ENCODE results near the gene ACSF2.

The ACSF2 gene

DNA sequence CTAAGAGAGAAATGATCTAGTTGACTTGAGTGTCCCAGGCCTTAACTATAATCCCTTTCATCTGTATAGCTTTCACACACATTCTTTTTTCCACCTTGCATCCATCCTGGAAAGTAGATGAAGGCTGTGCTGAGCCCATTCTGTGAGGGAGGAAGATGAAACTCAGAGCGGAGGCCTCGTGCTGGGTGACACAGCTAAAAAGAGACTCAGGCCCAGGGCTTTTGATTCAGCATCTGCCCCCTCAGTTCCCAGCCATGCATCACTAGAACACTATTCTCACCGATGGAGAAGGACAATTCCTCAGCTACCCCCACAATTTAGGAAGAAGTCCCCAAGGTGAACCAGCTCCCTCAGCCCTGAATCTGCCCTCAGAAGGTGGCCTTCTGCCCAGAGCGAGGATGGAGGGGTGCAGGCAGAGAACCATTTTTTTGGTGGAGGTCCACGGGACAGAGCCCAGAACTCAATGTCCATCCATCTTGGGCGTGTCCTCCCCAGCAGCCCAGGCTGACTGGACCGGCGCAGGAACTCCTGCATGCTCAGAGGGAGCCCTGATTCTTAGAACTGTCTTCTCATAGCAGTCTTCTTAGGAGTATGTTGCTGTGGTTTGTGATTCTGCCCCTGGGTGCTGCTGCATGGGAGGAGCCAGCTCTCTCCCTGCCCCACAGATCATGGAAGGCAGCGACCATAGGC lies 76.4 kb downstream of the ACSF2 start:
- Mint-ChIP-seq H3K27me3 (no peaks in the 10 kb centered on the region), H3K4me3 (no peak overlapping the region), H3K9me3 (no peaks in the 10 kb centered on the region), H3K36me3 (ENCODE audit: insufficient read depth) (peaks cover under 1% of the 10 kb centered on the region), H3K4me1 (ENCODE audit: low read depth in 2 of 2) (peaks cover 0 to 6% of the 10 kb centered on the region in 2 donors), H3K27ac (no peak overlapping the region)
- ATAC-seq (replicated peaks) (no peak), DNase-seq (no peak)

DNA sequence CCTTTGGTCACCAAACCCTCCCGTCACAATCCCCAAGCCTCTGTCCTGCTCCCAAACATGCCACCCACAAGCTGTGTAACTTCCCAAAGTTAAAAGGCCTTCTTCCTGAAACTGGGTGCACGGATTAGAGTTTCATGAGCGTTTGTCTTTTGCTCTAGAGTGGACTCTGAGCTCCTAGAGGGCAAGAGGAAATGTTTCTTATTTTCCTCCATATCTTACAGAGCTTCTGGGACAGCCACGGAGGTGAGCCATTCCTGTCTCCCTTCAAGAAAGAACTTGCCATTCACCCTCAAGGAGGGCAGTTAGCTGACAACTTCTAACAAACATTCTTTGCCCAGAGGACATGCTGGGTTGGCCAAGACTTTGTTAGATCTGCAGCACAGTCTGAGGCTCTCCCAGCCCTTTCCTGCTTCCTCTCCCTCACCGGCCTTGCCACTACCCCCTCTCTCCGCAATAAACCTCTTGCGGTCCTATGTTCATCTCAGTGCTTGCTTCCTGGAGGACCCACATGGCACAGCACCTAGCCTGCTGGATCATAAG lies 79.6 kb downstream of the ACSF2 start:
- peaks cover 11 to 19% of the 10 kb centered on the region in 2 donors for H3K4me1 Mint-ChIP-seq (ENCODE audit: low read depth in 2 of 2)
- DNase-seq (no peak), ATAC-seq (replicated peaks) (no peak)
- no peak overlapping the region for H3K4me3 Mint-ChIP-seq
- no peaks in the 10 kb centered on the region for H3K9me3 Mint-ChIP-seq
- no peaks in the 10 kb centered on the region for H3K27me3 Mint-ChIP-seq
- peak overlapping the region; percentile 1 to 77 for H3K27ac Mint-ChIP-seq
- H3K36me3 Mint-ChIP-seq (ENCODE audit: insufficient read depth) = peaks cover 3% of the 10 kb centered on the region

DNA sequence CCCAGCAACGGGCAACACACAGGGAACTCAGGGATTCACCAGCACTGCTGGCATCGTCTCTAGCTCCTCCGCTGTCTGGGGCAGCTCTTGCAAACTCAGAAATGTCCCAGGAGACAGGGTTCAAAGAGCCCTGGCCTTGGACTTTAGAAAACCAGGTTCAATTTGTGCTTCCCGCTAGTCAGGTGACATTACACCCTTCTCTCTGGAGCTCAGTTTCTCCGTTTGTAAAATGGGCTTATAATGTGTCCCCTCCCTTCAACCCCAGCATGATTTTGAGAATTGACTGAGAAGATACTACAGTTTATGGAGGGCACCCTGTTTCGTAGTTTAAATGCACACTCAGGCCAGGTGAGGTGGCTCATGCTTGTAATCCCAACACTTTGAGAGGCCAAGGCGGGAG lies 80.3 kb downstream of the ACSF2 start:
- Mint-ChIP-seq H3K36me3 (ENCODE audit: insufficient read depth) (peaks cover 3% of the 10 kb centered on the region), H3K4me3 (peak overlapping the region in 1 of 2 donors; percentile 21), H3K9me3 (no peaks in the 10 kb centered on the region), H3K4me1 (ENCODE audit: low read depth in 2 of 2) (peaks cover 14 to 21% of the 10 kb centered on the region in 2 donors), H3K27me3 (no peaks in the 10 kb centered on the region), H3K27ac (peak overlapping the region; percentile 1 to 77)
- DNase-seq (no peak), ATAC-seq (replicated peaks) (no peak)

- Mint-ChIP-seq H3K4me3 (peak within 1 kb of the TSS; percentile 92 to 96), H3K27me3 (peaks cover 0 to 6% of the 10 kb centered on the region in 2 donors), H3K9me3 (no peaks in the 10 kb centered on the region), H3K36me3 (ENCODE audit: insufficient read depth) (peaks cover 3% of the 10 kb centered on the region), H3K27ac (peak within 1 kb of the TSS; percentile 83 to 97), H3K4me1 (ENCODE audit: low read depth in 2 of 2) (peaks cover 20 to 27% of the 10 kb centered on the region in 2 donors)
- DNase-seq = peak; percentile 75 to 81 (median 79)
- peak; percentile 83 for ATAC-seq (replicated peaks)
Measured at GRCh38 chr17:50507871-50508572, 82.0 kb downstream of the ACSF2 start, which contains the start of gene MYCBPAP. Gene MYCBPAP, plus strand, starts transcription at chr17:50508439. Its CDS starts 236 bp downstream, at chr17:50508675.

DNA sequence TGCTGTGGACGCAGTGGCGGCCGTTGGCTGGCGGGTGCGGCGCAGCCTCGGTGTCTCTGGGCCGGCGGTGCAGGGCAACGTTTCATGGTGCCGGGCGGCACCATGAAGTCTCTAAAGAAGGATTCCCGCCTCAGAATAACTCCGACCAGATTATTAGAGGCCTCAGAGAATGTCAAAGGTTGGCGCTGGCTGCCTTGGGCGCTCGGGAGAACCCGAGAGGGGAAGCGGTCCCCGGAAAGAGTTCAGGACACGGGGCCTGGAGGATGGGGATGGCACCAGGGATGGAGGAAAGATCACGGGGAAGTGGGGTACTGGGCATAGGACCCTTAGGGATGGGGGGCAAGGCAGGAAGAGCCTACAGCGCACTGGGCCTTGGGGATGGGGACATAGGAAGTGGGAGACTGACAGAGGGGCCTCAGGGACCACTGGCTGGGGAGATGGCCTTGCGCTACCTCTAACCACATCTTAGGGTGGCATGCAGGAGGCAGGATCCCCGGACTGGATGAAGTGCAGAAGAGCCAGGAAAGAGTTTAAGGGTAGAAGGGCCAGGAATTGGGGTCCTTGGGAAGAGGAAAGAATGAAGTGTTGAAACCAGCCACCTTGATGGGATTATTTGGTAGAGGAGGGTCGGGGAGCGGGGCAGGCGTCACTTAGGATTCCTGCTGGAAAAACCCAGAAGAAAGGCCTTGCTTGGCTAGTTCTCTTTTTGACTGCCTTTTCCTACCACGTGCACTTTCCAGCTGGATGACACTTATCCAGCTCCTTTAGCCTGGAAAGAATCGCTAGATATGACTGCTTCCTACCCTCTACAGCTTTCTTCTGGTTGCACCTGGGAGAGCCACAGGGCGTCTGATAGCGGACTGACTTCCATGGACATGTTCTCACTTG lies 82.8 kb downstream of the ACSF2 start:
- Mint-ChIP-seq H3K4me1 (ENCODE audit: low read depth in 2 of 2) (peaks cover 20 to 23% of the 10 kb centered on the region in 2 donors), H3K27ac (peak overlapping the region; percentile 75 to 97), H3K9me3 (no peaks in the 10 kb centered on the region), H3K36me3 (ENCODE audit: insufficient read depth) (peaks cover 3% of the 10 kb centered on the region), H3K27me3 (peaks cover 0 to 6% of the 10 kb centered on the region in 2 donors), H3K4me3 (peak overlapping the region; percentile 92 to 96)
- DNase-seq = no peak
- ATAC-seq (replicated peaks) = no peak

DNA sequence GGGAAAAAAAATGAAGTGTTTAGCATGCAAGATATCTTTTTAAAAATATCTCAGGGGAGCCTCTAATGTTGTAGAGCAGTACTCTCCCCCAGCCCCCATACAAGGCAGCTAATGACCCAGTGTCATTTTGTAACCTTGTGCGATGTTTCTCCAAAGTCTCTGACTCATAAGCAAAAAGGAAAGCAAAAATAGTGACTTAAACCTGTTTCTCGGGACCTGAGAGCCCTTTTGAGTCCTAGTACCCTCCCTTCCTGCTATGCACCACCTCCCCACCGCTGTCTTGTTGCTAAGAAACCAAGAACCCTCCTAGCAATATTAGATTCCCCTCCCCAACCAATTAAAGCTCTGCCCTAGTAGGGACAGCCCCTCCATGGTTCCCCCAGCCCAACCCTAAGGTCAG lies 85.0 kb downstream of the ACSF2 start:
- Mint-ChIP-seq H3K9me3 (no peaks in the 10 kb centered on the region), H3K27me3 (peaks cover 0 to 6% of the 10 kb centered on the region in 2 donors), H3K27ac (peak overlapping the region; percentile 62 to 73), H3K4me3 (peak overlapping the region; percentile 19 to 40), H3K36me3 (ENCODE audit: insufficient read depth) (peaks cover 3% of the 10 kb centered on the region), H3K4me1 (ENCODE audit: low read depth in 2 of 2) (peaks cover 20% of the 10 kb centered on the region in 2 donors)
- DNase-seq (peak in 2 of 3 experiments; percentile 19 to 37), ATAC-seq (replicated peaks) (peak; percentile 37)

DNA sequence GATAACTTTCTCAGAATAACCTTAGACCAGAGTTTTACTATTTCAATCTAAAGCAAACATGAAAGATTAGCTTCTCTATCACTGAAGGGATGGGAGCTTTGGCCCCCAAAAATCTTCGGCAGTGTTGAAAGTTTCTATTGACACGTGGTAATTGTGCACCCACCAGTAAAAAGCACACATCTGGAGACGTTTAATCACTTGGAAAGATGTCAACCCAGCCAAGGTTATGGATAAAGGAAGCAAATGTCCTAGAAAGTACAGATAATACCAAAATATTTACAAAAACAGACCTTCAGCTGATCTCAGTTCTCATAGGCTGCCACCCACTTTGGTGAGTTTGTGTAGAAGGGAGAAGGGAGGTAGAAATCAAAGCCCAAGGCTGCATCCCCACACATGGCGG lies 87.5 kb downstream of the ACSF2 start:
- Mint-ChIP-seq H3K9me3 (no peaks in the 10 kb centered on the region), H3K4me1 (ENCODE audit: low read depth in 2 of 2) (peaks cover 16 to 17% of the 10 kb centered on the region in 2 donors), H3K27me3 (peaks cover 0 to 6% of the 10 kb centered on the region in 2 donors), H3K4me3 (no peak overlapping the region), H3K36me3 (ENCODE audit: insufficient read depth) (no peaks in the 10 kb centered on the region), H3K27ac (no peak overlapping the region)
- DNase-seq (no peak), ATAC-seq (replicated peaks) (no peak)

GRCh38 chr17:50514388-50514787 lies 88.4 kb downstream of the ACSF2 start:
- Mint-ChIP-seq H3K27me3 (peaks cover 0 to 6% of the 10 kb centered on the region in 2 donors), H3K4me1 (ENCODE audit: low read depth in 2 of 2) (peaks cover 10 to 12% of the 10 kb centered on the region in 2 donors), H3K9me3 (no peaks in the 10 kb centered on the region), H3K27ac (no peak overlapping the region), H3K36me3 (ENCODE audit: insufficient read depth) (no peaks in the 10 kb centered on the region), H3K4me3 (no peak overlapping the region)
- DNase-seq (no peak), ATAC-seq (replicated peaks) (no peak)

DNA sequence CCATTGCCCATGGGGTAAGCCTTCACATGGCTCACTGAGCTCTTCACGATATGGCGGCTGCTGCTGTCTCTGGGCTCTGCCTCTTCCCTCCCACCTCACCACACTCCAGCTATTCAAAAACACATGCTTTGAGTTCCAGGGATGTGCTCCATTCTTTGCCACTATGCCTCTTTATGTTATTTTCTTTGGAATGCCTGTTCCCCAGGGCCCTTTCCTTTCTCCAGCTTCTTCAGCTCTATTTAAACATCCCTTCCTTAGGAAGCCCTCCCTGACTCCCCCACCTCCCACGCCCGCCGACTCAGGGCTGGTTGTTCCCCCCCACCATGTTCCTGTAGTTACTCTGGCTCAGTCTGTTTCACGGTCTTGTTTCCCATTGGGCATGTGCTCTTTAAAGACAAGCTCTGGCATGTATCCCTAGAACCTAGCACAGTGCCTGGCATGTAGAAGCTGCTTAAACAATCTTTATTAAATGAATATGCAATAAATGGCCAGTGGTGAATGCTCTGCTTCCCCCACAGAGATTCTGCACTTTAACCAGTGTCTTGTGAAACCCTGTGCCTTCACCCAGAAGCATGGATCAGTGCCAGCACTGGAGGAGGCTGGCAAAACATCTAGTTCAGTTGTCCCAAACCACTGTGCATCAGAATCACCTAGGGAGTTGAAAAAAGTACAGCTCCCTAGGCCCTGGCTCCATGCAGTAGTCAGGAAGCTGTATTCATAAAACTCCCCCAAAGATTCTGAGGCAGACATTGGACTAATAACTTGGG lies 89.1 kb downstream of the ACSF2 start:
- H3K27me3 Mint-ChIP-seq = peaks cover 0 to 6% of the 10 kb centered on the region in 2 donors
- no peaks in the 10 kb centered on the region for H3K36me3 Mint-ChIP-seq (ENCODE audit: insufficient read depth)
- no peak overlapping the region for H3K4me3 Mint-ChIP-seq
- DNase-seq (no peak), ATAC-seq (replicated peaks) (no peak)
- H3K4me1 Mint-ChIP-seq (ENCODE audit: low read depth in 2 of 2) = peaks cover 8 to 10% of the 10 kb centered on the region in 2 donors
- no peak overlapping the region for H3K27ac Mint-ChIP-seq
- H3K9me3 Mint-ChIP-seq = no peaks in the 10 kb centered on the region

- no peak overlapping the region for H3K4me3 Mint-ChIP-seq
- ATAC-seq (replicated peaks) (no peak), DNase-seq (no peak)
- H3K4me1 Mint-ChIP-seq (ENCODE audit: low read depth in 2 of 2) = no peaks in the 10 kb centered on the region
- no peaks in the 10 kb centered on the region for H3K36me3 Mint-ChIP-seq (ENCODE audit: insufficient read depth)
- H3K27me3 Mint-ChIP-seq = peaks cover 0 to 3% of the 10 kb centered on the region in 2 donors
- no peaks in the 10 kb centered on the region for H3K9me3 Mint-ChIP-seq
- no peak overlapping the region for H3K27ac Mint-ChIP-seq
Measured at GRCh38 chr17:50517011-50517410, 91.0 kb downstream of the ACSF2 start.

DNA sequence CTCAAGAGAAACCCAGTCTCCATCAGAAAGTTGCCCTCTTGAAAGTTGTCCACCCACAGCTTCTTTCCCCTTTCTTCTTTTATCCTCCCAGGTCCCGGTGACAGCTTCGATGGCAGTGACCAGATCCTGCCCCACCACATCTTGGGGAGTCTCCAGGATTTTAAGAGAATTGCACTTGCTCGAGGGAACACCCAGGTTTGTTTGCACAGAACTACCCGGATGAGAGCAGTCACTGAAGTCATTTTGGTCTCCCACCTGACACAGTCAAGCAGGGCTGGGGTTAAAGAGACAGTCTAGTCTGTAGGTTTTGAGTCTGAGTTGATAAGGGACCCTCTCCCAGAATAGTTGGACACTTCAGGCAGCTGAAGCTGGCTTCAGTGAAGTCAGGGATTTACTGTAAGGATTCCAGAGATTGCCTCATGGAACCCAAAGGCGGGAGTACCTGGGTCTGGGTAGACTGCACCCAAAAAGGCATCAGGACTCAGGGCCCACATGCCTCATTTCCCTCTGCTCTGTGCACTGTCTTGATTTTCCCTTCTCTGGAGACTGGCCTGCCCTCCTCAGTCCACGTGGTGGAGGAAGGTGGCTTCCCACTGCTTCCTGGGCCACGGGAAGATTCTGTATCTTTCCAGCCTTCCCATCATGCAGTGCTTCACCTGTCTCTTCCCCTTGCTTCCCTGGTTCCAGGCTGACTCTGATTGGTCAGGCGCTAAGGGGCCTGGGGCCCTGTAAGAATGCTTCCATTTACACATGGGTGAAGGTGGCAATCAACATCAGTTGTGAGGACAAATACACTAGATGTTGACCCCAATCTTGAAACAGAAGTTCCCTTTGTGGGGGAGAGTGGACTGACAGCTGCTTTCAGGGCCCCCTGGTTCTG lies 91.7 kb downstream of the ACSF2 start:
- DNase-seq (no peak), ATAC-seq (replicated peaks) (no peak)
- no peaks in the 10 kb centered on the region for H3K4me1 Mint-ChIP-seq (ENCODE audit: low read depth in 2 of 2)
- no peak overlapping the region for H3K4me3 Mint-ChIP-seq
- no peaks in the 10 kb centered on the region for H3K36me3 Mint-ChIP-seq (ENCODE audit: insufficient read depth)
- H3K27ac Mint-ChIP-seq = no peak overlapping the region
- no peaks in the 10 kb centered on the region for H3K9me3 Mint-ChIP-seq
- H3K27me3 Mint-ChIP-seq = no peaks in the 10 kb centered on the region

Data from effector memory CD8-positive, alpha-beta T cell (primary cell).